Measurements from ENCODE around the gene DEXI.

DEXI gene

GRCh38 chr16:10885246-10885645 lies 57.0 kb downstream of the DEXI start:
- DNase-seq: no peak

DNA sequence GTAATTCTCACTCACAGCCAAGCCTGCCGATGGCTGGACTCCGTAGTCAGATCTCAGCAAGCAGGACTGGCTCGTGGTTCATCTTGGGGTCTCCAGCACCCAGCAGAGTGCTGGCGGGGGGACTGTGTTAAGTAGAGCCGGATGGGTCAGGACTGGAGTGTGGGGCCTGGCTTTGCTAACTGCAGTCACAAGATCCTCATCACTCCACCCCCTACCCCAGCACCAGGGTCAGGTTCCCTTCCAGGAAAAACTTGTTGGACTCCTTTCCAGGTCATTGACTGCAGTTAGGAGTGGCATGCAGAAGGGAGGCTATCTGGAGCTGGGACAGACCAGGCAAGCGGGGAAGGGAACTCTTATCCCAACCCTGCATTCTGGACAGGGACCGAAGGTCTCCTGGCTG lies 59.3 kb downstream of the DEXI start:
- DNase-seq: no peak

GRCh38 chr16:10881479-10882030 lies 60.7 kb downstream of the DEXI start:
- no peak for DNase-seq

DNA sequence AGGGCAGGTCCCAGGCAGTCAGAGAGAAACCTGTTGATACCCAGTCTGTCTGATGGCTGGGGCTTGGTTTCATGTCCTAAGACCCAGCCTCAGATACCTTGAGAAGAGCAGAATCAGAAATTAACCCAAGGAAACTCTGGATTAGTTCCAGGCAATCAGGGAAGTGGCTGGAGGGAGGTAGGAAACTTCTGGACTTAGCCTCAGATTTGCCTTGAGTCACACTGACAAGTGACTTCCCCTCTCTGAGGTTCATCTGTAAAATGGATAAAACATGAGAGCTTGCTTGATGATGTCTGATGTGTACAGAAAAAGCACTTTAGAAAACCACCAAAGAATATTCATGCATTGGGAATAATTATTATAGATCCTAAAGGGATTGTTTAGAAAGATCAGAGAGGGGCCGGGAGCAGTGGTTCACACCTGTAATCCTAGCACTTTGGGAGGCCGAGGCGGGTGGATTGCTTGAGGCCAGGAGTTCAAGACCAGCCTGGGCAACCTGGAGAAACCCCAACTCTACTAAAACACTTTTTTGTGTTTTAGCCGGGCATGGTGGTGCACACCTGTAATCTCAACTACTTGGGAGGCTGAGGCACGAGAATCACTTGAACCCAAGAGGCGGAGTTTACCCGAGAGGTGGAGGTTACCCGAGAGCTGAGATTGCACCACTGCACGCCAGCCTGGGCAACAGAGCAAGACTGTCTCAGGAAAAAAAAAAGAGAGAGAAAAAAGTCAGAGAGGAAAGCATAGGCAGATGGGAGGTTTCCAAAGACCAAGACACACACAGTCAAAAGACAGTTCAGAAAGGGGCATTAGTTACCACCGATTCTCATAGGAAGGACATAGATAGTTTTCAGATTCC lies 61.4 kb downstream of the DEXI start:
- DNase-seq: no peak

DNA sequence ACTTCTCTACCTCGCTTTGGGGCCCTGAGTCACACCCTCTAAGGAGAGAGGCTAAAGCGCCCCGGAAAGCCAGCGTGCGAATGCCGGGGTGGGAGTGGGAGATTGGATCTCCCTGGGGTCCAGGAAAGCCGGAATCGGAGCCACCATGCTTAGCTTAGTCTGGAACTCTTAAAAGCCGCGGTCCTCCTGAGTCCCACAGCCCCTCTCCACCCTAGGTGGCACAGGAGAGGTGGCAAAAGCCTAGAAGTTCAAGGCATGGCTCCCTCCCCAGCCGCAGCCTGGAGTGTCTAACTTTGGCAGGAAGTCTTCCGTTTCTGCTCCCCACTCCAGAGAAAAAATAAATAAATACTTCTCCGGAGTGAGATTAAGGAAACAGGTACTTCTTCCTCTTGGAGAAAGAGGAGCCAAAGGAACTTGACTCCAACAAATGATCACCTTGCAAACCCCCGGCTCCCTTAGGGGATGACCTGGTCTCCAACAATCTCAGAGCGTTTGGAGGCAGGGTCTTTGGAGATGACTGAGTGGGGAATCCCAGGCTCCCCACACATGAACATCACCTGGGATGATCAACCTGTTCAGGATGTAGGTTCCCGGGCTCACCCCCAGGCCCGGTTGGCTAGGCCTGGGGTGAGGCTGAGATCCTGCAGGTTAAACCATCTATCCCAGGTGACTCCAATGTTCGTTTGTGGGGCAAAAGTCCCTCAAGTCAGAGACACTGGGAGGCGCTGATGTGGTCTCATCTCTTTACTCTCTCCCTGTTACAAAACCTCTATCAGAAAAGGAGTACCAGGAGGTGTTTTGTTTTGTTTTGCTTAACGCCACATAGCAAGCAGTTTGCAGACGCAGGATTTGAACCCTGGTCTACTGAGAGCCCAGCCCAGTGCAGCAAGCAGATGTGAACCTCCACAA lies 62.3 kb downstream of the DEXI start:
- DNase-seq: no peak
